ENCODE measurements around the gene HARBI1. TPM values are rescaled to one million over a fixed set of nuclear protein-coding genes. Genes with fewer than 3 reads are reported as not detected.
A peak's percentile ranks its signal among the peaks of the same experiment; 100 is the strongest.

The HARBI1 gene
- total and polyA plus RNA-seq, 9 of the 15 experiments (the other 6 are each of a cell fraction or from before 2014, with no cell fraction given) = 3.5 to 8.4 (median 5.5) TPM

GRCh38 chr11:46611526-46612304, 5.3 kb downstream of the HARBI1 start (continued):
- TF ChIP-seq, protein P1, sequence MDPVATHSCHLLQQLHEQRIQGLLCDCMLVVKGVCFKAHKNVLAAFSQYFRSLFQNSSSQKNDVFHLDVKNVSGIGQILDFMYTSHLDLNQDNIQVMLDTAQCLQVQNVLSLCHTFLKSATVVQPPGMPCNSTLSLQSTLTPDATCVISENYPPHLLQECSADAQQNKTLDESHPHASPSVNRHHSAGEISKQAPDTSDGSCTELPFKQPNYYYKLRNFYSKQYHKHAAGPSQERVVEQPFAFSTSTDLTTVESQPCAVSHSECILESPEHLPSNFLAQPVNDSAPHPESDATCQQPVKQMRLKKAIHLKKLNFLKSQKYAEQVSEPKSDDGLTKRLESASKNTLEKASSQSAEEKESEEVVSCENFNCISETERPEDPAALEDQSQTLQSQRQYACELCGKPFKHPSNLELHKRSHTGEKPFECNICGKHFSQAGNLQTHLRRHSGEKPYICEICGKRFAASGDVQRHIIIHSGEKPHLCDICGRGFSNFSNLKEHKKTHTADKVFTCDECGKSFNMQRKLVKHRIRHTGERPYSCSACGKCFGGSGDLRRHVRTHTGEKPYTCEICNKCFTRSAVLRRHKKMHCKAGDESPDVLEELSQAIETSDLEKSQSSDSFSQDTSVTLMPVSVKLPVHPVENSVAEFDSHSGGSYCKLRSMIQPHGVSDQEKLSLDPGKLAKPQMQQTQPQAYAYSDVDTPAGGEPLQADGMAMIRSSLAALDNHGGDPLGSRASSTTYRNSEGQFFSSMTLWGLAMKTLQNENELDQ (CRISPR knock-in tag; IDR thresholded peaks at IDR 0.05; ENCODE audit: borderline replicate concordance) = no peak
- no peak for TF ChIP-seq SMARCB1 (IDR thresholded peaks at IDR 0.05; ENCODE audit: insufficient read length, low read depth)
- TF ChIP-seq BRCA1 (IDR thresholded peaks at IDR 0.05) = no peak
- no peak for TF ChIP-seq BRCA1 (CRISPR knock-in tag; IDR thresholded peaks at IDR 0.05)
- TF ChIP-seq GATAD2A (IDR thresholded peaks at IDR 0.05) = no peak
- TF ChIP-seq, protein P2, sequence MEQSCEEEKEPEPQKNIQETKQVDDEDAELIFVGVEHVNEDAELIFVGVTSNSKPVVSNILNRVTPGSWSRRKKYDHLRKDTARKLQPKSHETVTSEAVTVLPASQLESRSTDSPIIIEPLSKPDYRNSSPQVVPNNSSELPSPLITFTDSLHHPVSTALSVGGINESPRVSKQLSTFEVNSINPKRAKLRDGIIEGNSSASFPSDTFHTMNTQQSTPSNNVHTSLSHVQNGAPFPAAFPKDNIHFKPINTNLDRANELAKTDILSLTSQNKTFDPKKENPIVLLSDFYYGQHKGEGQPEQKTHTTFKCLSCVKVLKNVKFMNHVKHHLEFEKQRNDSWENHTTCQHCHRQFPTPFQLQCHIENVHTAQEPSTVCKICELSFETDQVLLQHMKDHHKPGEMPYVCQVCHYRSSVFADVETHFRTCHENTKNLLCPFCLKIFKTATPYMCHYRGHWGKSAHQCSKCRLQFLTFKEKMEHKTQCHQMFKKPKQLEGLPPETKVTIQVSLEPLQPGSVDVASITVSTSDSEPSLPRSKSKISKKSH (CRISPR knock-in tag; IDR thresholded peaks at IDR 0.05) = no peak
- TF ChIP-seq ZNF311 (CRISPR knock-in tag; IDR thresholded peaks at IDR 0.05) = no peak
- peak; percentile 29; the same call in 1 of the 2 replicates for TF ChIP-seq ADNP (tag; IDR thresholded peaks at IDR 0.05)
- TF ChIP-seq, protein P3, sequence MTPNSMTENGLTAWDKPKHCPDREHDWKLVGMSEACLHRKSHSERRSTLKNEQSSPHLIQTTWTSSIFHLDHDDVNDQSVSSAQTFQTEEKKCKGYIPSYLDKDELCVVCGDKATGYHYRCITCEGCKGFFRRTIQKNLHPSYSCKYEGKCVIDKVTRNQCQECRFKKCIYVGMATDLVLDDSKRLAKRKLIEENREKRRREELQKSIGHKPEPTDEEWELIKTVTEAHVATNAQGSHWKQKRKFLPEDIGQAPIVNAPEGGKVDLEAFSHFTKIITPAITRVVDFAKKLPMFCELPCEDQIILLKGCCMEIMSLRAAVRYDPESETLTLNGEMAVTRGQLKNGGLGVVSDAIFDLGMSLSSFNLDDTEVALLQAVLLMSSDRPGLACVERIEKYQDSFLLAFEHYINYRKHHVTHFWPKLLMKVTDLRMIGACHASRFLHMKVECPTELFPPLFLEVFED (CRISPR knock-in tag; conservative IDR thresholded peaks at IDR 0.05) = no peak
- TF ChIP-seq GTF2A2 (tag; IDR thresholded peaks at IDR 0.05) = no peak
- TF ChIP-seq, protein P4, sequence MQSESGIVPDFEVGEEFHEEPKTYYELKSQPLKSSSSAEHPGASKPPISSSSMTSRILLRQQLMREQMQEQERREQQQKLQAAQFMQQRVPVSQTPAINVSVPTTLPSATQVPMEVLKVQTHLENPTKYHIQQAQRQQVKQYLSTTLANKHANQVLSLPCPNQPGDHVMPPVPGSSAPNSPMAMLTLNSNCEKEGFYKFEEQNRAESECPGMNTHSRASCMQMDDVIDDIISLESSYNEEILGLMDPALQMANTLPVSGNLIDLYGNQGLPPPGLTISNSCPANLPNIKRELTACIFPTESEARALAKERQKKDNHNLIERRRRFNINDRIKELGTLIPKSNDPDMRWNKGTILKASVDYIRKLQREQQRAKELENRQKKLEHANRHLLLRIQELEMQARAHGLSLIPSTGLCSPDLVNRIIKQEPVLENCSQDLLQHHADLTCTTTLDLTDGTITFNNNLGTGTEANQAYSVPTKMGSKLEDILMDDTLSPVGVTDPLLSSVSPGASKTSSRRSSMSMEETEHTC (IDR thresholded peaks at IDR 0.05) = peak; percentile 51; the same call in 1 of the 2 replicates
- TF ChIP-seq POLR3A (IDR thresholded peaks at IDR 0.05; ENCODE audit: borderline replicate concordance, extremely low read depth, insufficient read depth, insufficient read length) = no peak
- peak in 1 of 2 experiments; percentile 84; a peak in 2 of 4 replicates for TF ChIP-seq RCOR1 (IDR thresholded peaks at IDR 0.05; ENCODE audit: borderline replicate concordance in 1 of 2, low read depth in 2 of 2, low read length in 2 of 2)
- TF ChIP-seq, protein P5, sequence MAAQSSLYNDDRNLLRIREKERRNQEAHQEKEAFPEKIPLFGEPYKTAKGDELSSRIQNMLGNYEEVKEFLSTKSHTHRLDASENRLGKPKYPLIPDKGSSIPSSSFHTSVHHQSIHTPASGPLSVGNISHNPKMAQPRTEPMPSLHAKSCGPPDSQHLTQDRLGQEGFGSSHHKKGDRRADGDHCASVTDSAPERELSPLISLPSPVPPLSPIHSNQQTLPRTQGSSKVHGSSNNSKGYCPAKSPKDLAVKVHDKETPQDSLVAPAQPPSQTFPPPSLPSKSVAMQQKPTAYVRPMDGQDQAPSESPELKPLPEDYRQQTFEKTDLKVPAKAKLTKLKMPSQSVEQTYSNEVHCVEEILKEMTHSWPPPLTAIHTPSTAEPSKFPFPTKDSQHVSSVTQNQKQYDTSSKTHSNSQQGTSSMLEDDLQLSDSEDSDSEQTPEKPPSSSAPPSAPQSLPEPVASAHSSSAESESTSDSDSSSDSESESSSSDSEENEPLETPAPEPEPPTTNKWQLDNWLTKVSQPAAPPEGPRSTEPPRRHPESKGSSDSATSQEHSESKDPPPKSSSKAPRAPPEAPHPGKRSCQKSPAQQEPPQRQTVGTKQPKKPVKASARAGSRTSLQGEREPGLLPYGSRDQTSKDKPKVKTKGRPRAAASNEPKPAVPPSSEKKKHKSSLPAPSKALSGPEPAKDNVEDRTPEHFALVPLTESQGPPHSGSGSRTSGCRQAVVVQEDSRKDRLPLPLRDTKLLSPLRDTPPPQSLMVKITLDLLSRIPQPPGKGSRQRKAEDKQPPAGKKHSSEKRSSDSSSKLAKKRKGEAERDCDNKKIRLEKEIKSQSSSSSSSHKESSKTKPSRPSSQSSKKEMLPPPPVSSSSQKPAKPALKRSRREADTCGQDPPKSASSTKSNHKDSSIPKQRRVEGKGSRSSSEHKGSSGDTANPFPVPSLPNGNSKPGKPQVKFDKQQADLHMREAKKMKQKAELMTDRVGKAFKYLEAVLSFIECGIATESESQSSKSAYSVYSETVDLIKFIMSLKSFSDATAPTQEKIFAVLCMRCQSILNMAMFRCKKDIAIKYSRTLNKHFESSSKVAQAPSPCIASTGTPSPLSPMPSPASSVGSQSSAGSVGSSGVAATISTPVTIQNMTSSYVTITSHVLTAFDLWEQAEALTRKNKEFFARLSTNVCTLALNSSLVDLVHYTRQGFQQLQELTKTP (IDR thresholded peaks at IDR 0.05; ENCODE audit: low read depth in 1 of 2, partially characterized antibody in 2 of 2) = no peak
- no peak for TF ChIP-seq ZNF408 (CRISPR knock-in tag; IDR thresholded peaks at IDR 0.05; ENCODE audit: low read depth)
- no peak for TF ChIP-seq PHF20 (IDR thresholded peaks at IDR 0.05; ENCODE audit: partially characterized antibody)
- TF ChIP-seq NUFIP1 (IDR thresholded peaks at IDR 0.05; ENCODE audit: partially characterized antibody) = no peak

Measured in K562 (cell line).